H9 (cell line): ENCODE measurements around the gene FARS2. TPM values are rescaled to one million over a fixed set of nuclear protein-coding genes. Genes with fewer than 3 reads are reported as not detected.

Experiments
- DNase-seq: peaks from one replicate; pipeline ENCODE4 v3.0.0-alpha.2; 2017
- H2AFZ ChIP-seq: one replicate; pipeline ENCODE4 v1.6.1; 2013; ENCODE audit warnings: mild to moderate bottlenecking, low read length, control low read depth, moderate library complexity
- H2AK5ac ChIP-seq: 2 replicates; pipeline ENCODE4 v1.6.1; 2013; ENCODE audit warnings: low read length, control low read depth, mixed read lengths; ENCODE audit not compliant: insufficient read length
- H2BK120ac ChIP-seq: one replicate; pipeline ENCODE4 v1.6.1; 2013; ENCODE audit warnings: low read depth, mild to moderate bottlenecking, low read length, control low read depth, inconsistent platforms; ENCODE audit not compliant: poor library complexity, severe bottlenecking
- H2BK12ac ChIP-seq: 2 replicates; pipeline ENCODE4 v1.6.1; 2013; ENCODE audit warnings: low read length, control low read depth, mixed read lengths, low read depth; ENCODE audit not compliant: insufficient read length
- H2BK15ac ChIP-seq: 2 replicates; pipeline ENCODE4 v1.6.1; 2013; ENCODE audit warnings: low read depth, low read length, control low read depth
- H2BK20ac ChIP-seq: one replicate; pipeline ENCODE4 v1.6.1; 2013; ENCODE audit warnings: low read depth, mild to moderate bottlenecking, low read length, control low read depth, inconsistent platforms; ENCODE audit not compliant: poor library complexity, severe bottlenecking
- H2BK5ac ChIP-seq: 2 replicates; pipeline ENCODE4 v1.6.1; 2013; ENCODE audit warnings: low read length, control low read depth, mixed read lengths; ENCODE audit not compliant: insufficient read length
- H3K14ac ChIP-seq: 2 replicates; pipeline ENCODE4 v1.6.1; 2013; ENCODE audit warnings: low read length, control low read depth; ENCODE audit not compliant: insufficient read depth
- H3K18ac ChIP-seq: 2 replicates; pipeline ENCODE4 v1.6.1; 2013; ENCODE audit warnings: low read depth, mild to moderate bottlenecking, mixed read lengths, low read length, control low read depth; ENCODE audit not compliant: insufficient read length
- H3K23ac ChIP-seq: 2 replicates; pipeline ENCODE4 v1.6.1; 2013; ENCODE audit warnings: low read length, control low read depth, mixed read lengths, low read depth; ENCODE audit not compliant: insufficient read length
- H3K23me2 ChIP-seq: 2 replicates; pipeline ENCODE4 v1.6.1; 2013; ENCODE audit warnings: low read depth, mild to moderate bottlenecking, mixed read lengths, low read length, control low read depth; ENCODE audit not compliant: insufficient read length, poor library complexity, severe bottlenecking
- H3K27ac ChIP-seq: 2 replicates; pipeline ENCODE4 v1.5.1; 2013; ENCODE audit warnings: low read length, control low read depth, mixed read lengths, low read depth; ENCODE audit not compliant: insufficient read length
- H3K27me3 ChIP-seq: 2 replicates; pipeline ENCODE4 v1.6.1; 2013; ENCODE audit warnings: low read length, control low read depth, inconsistent platforms; ENCODE audit not compliant: insufficient read depth
- H3K4ac ChIP-seq: 2 replicates; pipeline ENCODE4 v1.6.1; 2013; ENCODE audit warnings: low read depth, mild to moderate bottlenecking, control low read depth, inconsistent platforms, low read length, moderate library complexity
- H3K4me1 ChIP-seq: 2 replicates; pipeline ENCODE4 v1.6.1; 2013; ENCODE audit warnings: low read length, control low read depth, inconsistent platforms; ENCODE audit not compliant: insufficient read depth
- H3K4me2 ChIP-seq: 2 replicates; pipeline ENCODE4 v1.6.1; 2013; ENCODE audit warnings: low read length, control low read depth, mixed read lengths; ENCODE audit not compliant: insufficient read length, insufficient read depth
- H3K56ac ChIP-seq: 2 replicates; pipeline ENCODE4 v1.6.1; 2013; ENCODE audit warnings: low read depth, mild to moderate bottlenecking, mixed read lengths, low read length, control low read depth; ENCODE audit not compliant: insufficient read length
- H3K79me1 ChIP-seq: 2 replicates; pipeline ENCODE4 v1.6.1; 2013; ENCODE audit warnings: low read depth, mild to moderate bottlenecking, moderate library complexity, low read length, control low read depth, inconsistent platforms; ENCODE audit not compliant: insufficient read depth, poor library complexity, severe bottlenecking
- H3K79me2 ChIP-seq: 2 replicates; pipeline ENCODE4 v1.6.1; 2013; ENCODE audit warnings: low read length, control low read depth, inconsistent platforms; ENCODE audit not compliant: insufficient read depth
- H3K9ac ChIP-seq: 2 replicates; pipeline ENCODE4 v1.6.1; 2013; ENCODE audit warnings: low read length, control low read depth, mixed read lengths; ENCODE audit not compliant: insufficient read length; ENCODE audit errors: extremely low read depth
- H3K9me3 ChIP-seq: one replicate; pipeline ENCODE4 v1.6.1; 2013; ENCODE audit warnings: low read depth, low read length, inconsistent platforms; ENCODE audit not compliant: control insufficient read depth
- H3T11ph ChIP-seq: one replicate; pipeline ENCODE4 v1.6.1; 2013; ENCODE audit warnings: mild to moderate bottlenecking, low read length, control low read depth, inconsistent platforms
- H4K20me1 ChIP-seq: one replicate; pipeline ENCODE4 v1.6.1; 2013; ENCODE audit not compliant: control insufficient read depth, insufficient read length, insufficient read depth
- H4K5ac ChIP-seq: 2 replicates; pipeline ENCODE4 v1.6.1; 2013; ENCODE audit warnings: low read depth, mild to moderate bottlenecking, mixed read lengths, low read length, control low read depth; ENCODE audit not compliant: insufficient read length
- H4K8ac ChIP-seq: replicated peaks from 2 replicates; pipeline ENCODE4 v1.6.1; 2013; ENCODE audit warnings: low read length, control low read depth, mixed read lengths, low read depth; ENCODE audit not compliant: insufficient read length
- H4K91ac ChIP-seq: 2 replicates; pipeline ENCODE4 v1.6.1; 2013; ENCODE audit warnings: low read depth, mild to moderate bottlenecking, moderate library complexity, mixed read lengths, low read length, control low read depth; ENCODE audit not compliant: insufficient read length
- H3K27ac Mint-ChIP-seq, 3 experiments: 2 replicates in 2 of 3; 3 replicates in 1 of 3; pipeline ENCODE4 v1.8.0; 2020 to 2021; ENCODE audit warnings: mixed read lengths in 3 of 3, mild to moderate bottlenecking in 1 of 3, moderate library complexity in 1 of 3
- H3K27me3 Mint-ChIP-seq: 2 replicates; pipeline ENCODE4 v1.8.0; 2021; ENCODE audit warnings: low read depth, mild to moderate bottlenecking, moderate library complexity, mixed read lengths
- H3K36me3 Mint-ChIP-seq, 3 experiments: 2 replicates in 2 of 3; 3 replicates in 1 of 3; pipeline ENCODE4 v1.8.0; 2020 to 2021; ENCODE audit warnings: low read depth in 3 of 3, mixed read lengths in 3 of 3; ENCODE audit not compliant: insufficient read depth in 1 of 3
- H3K4me1 Mint-ChIP-seq, 2 experiments: 2 replicates each; pipeline ENCODE4 v1.8.0; 2020; ENCODE audit warnings: mixed read lengths in 2 of 2
- H3K4me3 Mint-ChIP-seq, 2 experiments: 2 replicates in 1 of 2; 3 replicates in 1 of 2; pipeline ENCODE4 v1.8.0; 2020 to 2021; ENCODE audit warnings: mild to moderate bottlenecking in 2 of 2, mixed read lengths in 2 of 2, moderate library complexity in 1 of 2
- H3K9me3 Mint-ChIP-seq, 2 experiments: 2 replicates in 1 of 2; 3 replicates in 1 of 2; pipeline ENCODE4 v1.8.0; 2020; ENCODE audit warnings: mild to moderate bottlenecking in 2 of 2, mixed read lengths in 2 of 2, moderate library complexity in 1 of 2
- CTCF ChIP-seq: fragments of 200-600 bp; sonication (generic); conservative IDR thresholded peaks from 3 replicates; pipeline ENCODE4 v1.8.0; 2021; ENCODE audit warnings: antibody characterized with exemption, mild to moderate bottlenecking
- WGBS: extraction: QIAGEN DNeasy Blood & Tissue Kit; methylation state at CpG from one replicate; pipeline ENCODE4 v1.1.7; 2013; ENCODE audit warnings: missing lambda C conversion rate, low lambda C conversion rate, mixed read lengths; ENCODE audit not compliant: insufficient read length; ENCODE audit errors: extremely low coverage; 5-methylcytosine and 5-hydroxymethylcytosine counted together
- total RNA-seq: library from RNA; stranded (reverse); gene quantifications from 2 replicates; pipeline ENCODE4 v1.2.1, GENCODE V29; 2021

Gene FARS2
- total RNA-seq, 1 experiment from 2014 or later: 8.5 TPM

GRCh38 chr6:5753209-5753608, 491.9 kb downstream of the FARS2 start:
- TF ChIP-seq CTCF: no peak
- no peak overlapping the region for H4K91ac ChIP-seq
- H3K79me2 ChIP-seq: no peaks in the 10 kb centered on the region
- H4K8ac ChIP-seq: no peak overlapping the region
- H3K36me3 Mint-ChIP-seq: peaks cover 22 to 37% (median 26%) of the 10 kb centered on the region in 3 experiments
- H2BK15ac ChIP-seq: no peak overlapping the region
- H3K4me2 ChIP-seq: no peak overlapping the region
- H3K4me1 ChIP-seq: peaks cover 2% of the 10 kb centered on the region; the same call in 1 of the 2 replicates
- peaks cover 16 to 17% of the 10 kb centered on the region in 2 experiments for H3K4me1 Mint-ChIP-seq
- no peak for DNase-seq
- H3K23me2 ChIP-seq: no peaks in the 10 kb centered on the region
- no peak overlapping the region for H3K18ac ChIP-seq
- no peak overlapping the region for H3K4ac ChIP-seq
- H4K20me1 ChIP-seq: no peaks in the 10 kb centered on the region
- no peak overlapping the region for H3K14ac ChIP-seq
- no peak overlapping the region for H3T11ph ChIP-seq
- no peak overlapping the region for H2BK120ac ChIP-seq
- no peaks in the 10 kb centered on the region for H3K9me3 ChIP-seq
- no peak overlapping the region for H3K27ac ChIP-seq
- H3K9ac ChIP-seq: no peak overlapping the region
- H4K5ac ChIP-seq: no peak overlapping the region
- H2BK20ac ChIP-seq: no peak overlapping the region
- H2BK12ac ChIP-seq: no peak overlapping the region
- no peak overlapping the region for H3K23ac ChIP-seq
- no peak overlapping the region for H2AFZ ChIP-seq
- H3K27ac Mint-ChIP-seq: no peak overlapping the region
- WGBS: no CpG with 5 or more reads among the region's 4 CpGs
- H3K27me3 ChIP-seq: no peaks in the 10 kb centered on the region
- peaks cover 28 to 29% of the 10 kb centered on the region in 2 experiments for H3K9me3 Mint-ChIP-seq
- no peaks in the 10 kb centered on the region for H3K79me1 ChIP-seq
- H3K27me3 Mint-ChIP-seq: peaks cover 2% of the 10 kb centered on the region
- no peak overlapping the region for H3K56ac ChIP-seq
- H3K4me3 Mint-ChIP-seq: no peak overlapping the region
- no peak overlapping the region for H2AK5ac ChIP-seq
- no peak overlapping the region for H2BK5ac ChIP-seq
